Coronary artery (tissue), 2 donors: Measurements from ENCODE around the gene KANK2.

Experiments
- DNase-seq: peaks from one replicate; pipeline ENCODE4 v3.0.0-alpha.2; 2017; ENCODE audit warnings: low spot score
- H3K27ac ChIP-seq, 2 donors: fragments of 200-600 bp; sonication (generic); one replicate each; pipeline ENCODE4 v1.5.1; 2016 to 2019
- H3K4me3 ChIP-seq: fragments of 200-600 bp; sonication (generic); 2 replicates; pipeline ENCODE4 v1.5.1; 2016; ENCODE audit warnings: mild to moderate bottlenecking, moderate library complexity
- TF ChIP-seq, protein P1 (sequence below): fragments of 200-600 bp; sonication (generic); IDR thresholded peaks from one replicate; pipeline ENCODE4 v1.5.1; 2019; ENCODE audit warnings: antibody characterized with exemption

Gene KANK2

DNA sequence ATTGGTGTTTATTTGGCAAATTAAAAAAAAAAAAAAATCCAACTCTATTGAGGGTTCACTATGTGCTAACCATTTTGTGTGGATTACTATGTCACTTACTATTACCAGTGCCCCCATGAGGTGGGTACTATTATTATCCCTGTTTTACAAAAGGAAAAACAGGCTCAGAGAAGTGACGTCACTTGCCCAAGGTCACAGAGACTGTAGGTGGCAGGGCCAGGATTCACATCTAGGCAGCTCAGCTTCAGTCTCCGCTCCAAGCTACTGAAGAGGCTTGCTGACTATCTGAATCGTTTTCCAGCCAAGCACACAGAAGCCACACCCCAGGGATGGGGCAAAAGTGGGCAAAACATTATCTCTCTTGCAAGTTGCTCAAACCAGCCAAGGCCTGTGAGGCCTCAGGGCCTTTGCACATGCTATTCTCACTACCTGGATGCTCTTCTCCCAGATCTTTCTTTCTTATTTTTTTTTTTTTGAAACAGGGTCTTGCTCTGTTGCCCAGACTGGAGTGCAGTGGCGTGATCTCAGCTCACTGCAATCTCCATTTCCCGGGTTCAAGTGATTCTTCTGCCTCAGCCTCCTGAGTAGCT is 37.2 kb upstream of the KANK2 start:
- Histone ChIP-seq H3K27ac (no peak overlapping the region), H3K4me3 (no peak overlapping the region)
- no peak for DNase-seq
- TF ChIP-seq, protein P1, sequence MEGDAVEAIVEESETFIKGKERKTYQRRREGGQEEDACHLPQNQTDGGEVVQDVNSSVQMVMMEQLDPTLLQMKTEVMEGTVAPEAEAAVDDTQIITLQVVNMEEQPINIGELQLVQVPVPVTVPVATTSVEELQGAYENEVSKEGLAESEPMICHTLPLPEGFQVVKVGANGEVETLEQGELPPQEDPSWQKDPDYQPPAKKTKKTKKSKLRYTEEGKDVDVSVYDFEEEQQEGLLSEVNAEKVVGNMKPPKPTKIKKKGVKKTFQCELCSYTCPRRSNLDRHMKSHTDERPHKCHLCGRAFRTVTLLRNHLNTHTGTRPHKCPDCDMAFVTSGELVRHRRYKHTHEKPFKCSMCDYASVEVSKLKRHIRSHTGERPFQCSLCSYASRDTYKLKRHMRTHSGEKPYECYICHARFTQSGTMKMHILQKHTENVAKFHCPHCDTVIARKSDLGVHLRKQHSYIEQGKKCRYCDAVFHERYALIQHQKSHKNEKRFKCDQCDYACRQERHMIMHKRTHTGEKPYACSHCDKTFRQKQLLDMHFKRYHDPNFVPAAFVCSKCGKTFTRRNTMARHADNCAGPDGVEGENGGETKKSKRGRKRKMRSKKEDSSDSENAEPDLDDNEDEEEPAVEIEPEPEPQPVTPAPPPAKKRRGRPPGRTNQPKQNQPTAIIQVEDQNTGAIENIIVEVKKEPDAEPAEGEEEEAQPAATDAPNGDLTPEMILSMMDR: no peak

DNA sequence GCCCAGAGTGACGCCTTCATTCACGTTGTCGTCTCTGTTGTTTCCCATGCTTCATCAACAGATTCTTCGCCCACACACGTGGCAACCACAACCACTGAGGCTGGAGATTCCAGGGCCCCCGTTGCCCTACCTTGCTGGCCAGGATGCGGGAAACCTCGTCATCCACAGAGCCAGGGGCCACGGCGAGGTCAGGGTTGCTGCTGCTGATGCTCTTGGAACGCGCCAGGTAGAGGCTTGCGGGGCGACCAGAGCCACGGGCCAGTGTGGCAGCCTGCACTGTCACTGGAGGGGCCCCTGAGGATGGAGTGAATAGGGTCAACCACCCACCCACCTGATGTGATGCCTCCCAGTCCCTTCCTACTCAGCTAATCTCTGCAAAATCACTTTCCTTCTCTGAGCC is 35.7 kb upstream of the KANK2 start:
- DNase-seq: no peak
- TF ChIP-seq, protein P1: no peak
- no peak overlapping the region for H3K4me3 ChIP-seq
- no peak overlapping the region for H3K27ac ChIP-seq

DNA sequence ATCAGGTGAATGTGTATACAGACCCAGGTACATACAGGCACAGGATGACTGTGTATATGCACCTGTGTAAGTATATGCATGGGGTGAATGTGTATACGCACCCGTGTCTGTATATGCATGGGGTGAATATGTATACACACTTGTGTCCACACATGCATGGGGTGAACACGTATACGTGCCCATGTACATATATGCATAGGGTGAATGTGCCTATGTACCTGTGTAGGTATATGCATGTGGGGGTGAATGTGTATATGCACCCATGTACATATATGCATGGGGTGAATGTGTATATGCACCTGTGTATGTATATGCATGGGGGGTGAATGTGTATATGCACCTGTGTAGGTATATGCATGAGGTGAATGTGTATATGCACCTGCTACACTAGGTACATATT is 35.2 kb upstream of the KANK2 start:
- no peak overlapping the region for H3K4me3 ChIP-seq
- no peak for DNase-seq
- no peak overlapping the region for H3K27ac ChIP-seq
- TF ChIP-seq, protein P1: no peak

- TF ChIP-seq, protein P1: no peak
- no peak for DNase-seq
- Histone ChIP-seq H3K27ac (no peak overlapping the region), H3K4me3 (no peak overlapping the region)
Measured at GRCh38 chr19:11230621-11231386, 33.5 kb upstream of the KANK2 start.

DNA sequence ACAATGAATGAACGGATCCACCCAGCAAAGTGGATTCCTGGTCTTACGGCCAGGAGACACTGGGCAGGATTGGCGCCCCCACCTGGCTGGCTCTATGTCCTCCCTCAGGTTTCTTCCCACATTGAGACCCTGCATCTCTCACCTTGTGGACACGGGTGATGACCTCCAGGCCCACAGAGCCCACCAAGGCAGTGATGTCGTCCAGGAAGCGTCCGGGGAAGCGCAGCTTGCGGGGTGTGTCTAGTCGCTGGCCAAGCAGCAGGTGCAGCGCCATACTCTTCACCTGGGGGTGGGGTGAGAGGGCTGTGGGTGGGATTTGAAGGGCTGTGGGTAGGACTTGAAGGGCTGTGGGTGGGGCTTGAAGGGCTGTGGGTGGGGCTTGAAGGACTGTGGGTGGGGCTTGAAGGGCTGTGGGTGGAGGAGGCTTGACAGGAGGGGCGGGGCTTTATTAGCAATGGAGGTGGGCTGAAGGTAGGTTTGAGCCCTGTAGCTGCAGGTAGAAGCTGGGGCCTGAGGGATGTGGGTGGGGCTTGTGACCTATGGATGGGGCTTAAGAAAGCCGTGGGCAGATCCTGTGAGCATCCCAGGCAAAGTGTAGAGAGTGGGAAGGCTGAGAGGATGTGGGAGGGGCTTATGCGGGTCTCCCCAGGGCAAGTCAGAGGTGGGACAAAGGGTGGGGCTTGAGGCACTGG is 30.0 kb upstream of the KANK2 start:
- Histone ChIP-seq H3K4me3 (no peak overlapping the region), H3K27ac (no peak overlapping the region)
- no peak for DNase-seq
- TF ChIP-seq, protein P1: no peak

GRCh38 chr19:11226716-11227166 is 29.4 kb upstream of the KANK2 start:
- Histone ChIP-seq H3K27ac (no peak overlapping the region), H3K4me3 (no peak overlapping the region)
- TF ChIP-seq, protein P1: no peak
- no peak for DNase-seq
